GM12878 (cell line): Measurements from ENCODE around the gene SAPCD2. TPM values are rescaled to one million over a fixed set of nuclear protein-coding genes. Genes with fewer than 3 reads are reported as not detected.
A peak's percentile ranks its signal among the peaks of the same experiment; 100 is the strongest.

Source experiments
- ATAC-seq: fragments of 200-7000 bp; cut with Tn5 transposase; 3 replicates; pipeline ENCODE4 v1.9.1; 2020; ENCODE audit warnings: mild to moderate bottlenecking, moderate library complexity
- BruUV-seq: library from RNA; stranded (reverse); fragments of 400-500 nt; replicated peaks from 2 replicates; lab custom pipeline; 2021; lab: Mats Ljungman, UMichigan
- CTCF ChIA-PET: fragments of 300-600 bp; sonication (Branson Sonifier 250); formaldehyde crosslinking; extraction: SDS; loops from one replicate; lab custom pipeline; 2021; ENCODE audit warnings: inconsistent platforms; lab: Yijun Ruan, JAX
- POLR2A ChIA-PET: fragments of 350-600 bp; formaldehyde crosslinking; extraction: SDS; loops from one replicate; lab custom pipeline; 2021; ENCODE audit warnings: inconsistent platforms; lab: Charles Lee
- RAD21 ChIA-PET: fragments of 300-600 bp; sonication (Branson Sonifier 250); formaldehyde crosslinking; loops from one replicate; lab custom pipeline; 2023; ENCODE audit warnings: antibody characterized with exemption; ENCODE audit not compliant: unreplicated experiment; lab: Charles Lee
- SMC1A ChIA-PET: fragments of 300-600 bp; sonication (Branson Sonifier 250); formaldehyde crosslinking; loops from one replicate; lab custom pipeline; 2023; ENCODE audit not compliant: unreplicated experiment, uncharacterized antibody; lab: Charles Lee
- DNase-seq: peaks from one replicate; pipeline ENCODE4 v3.0.0-alpha.2; 2011; ENCODE audit warnings: low read depth, low spot score
- FAIRE-seq: peaks from 3 replicates; lab custom pipeline; 2011; peaks lifted over from hg19 to GRCh38; lab: Jason Lieb, UNC
- H2AFZ ChIP-seq: 2 replicates; pipeline ENCODE4 v1.6.0; 2011; ENCODE audit warnings: low read depth, low read length, control low read depth; ENCODE audit not compliant: control insufficient read depth
- H3K27ac ChIP-seq: 2 replicates; pipeline ENCODE4 v1.5.1; 2011; ENCODE audit warnings: control low read depth; ENCODE audit not compliant: control insufficient read depth, insufficient read depth
- H3K27me3 ChIP-seq, 2 experiments: replicated peaks in 1 of 2; 2 replicates each; pipeline versions ENCODE4 v1.6.0 to v1.6.1; 2011; ENCODE audit warnings: low read length in 1 of 2; ENCODE audit not compliant: control insufficient read depth in 2 of 2, insufficient read depth in 2 of 2
- H3K36me3 ChIP-seq, 2 experiments: 2 replicates each; pipeline ENCODE4 v1.5.1; 2011; ENCODE audit warnings: low read length in 1 of 2; ENCODE audit not compliant: control insufficient read depth in 2 of 2, insufficient read depth in 2 of 2
- H3K4me1 ChIP-seq: 2 replicates; pipeline ENCODE4 v1.6.1; 2011; ENCODE audit warnings: mild to moderate bottlenecking, low read length, moderate library complexity, mixed read lengths; ENCODE audit not compliant: control insufficient read depth, insufficient read depth
- H3K4me2 ChIP-seq: 2 replicates; pipeline ENCODE4 v1.6.0; 2011; ENCODE audit warnings: control low read depth; ENCODE audit not compliant: control insufficient read depth, insufficient read depth
- H3K4me3 ChIP-seq: fragments of 200-600 bp; sonication (generic); 2 replicates; pipeline ENCODE4 v1.5.1; 2016
- H3K79me2 ChIP-seq: 2 replicates; pipeline ENCODE4 v1.6.0; 2011; ENCODE audit warnings: low read length; ENCODE audit not compliant: control insufficient read depth, insufficient read depth
- H3K9ac ChIP-seq: 2 replicates; pipeline ENCODE4 v1.8.0; 2011; ENCODE audit warnings: low read length, control low read depth, mixed read lengths; ENCODE audit not compliant: control insufficient read depth, insufficient read depth
- H3K9me3 ChIP-seq: replicated peaks from 3 replicates; pipeline ENCODE4 v1.5.1; 2011; ENCODE audit warnings: mild to moderate bottlenecking, low read length; ENCODE audit not compliant: control insufficient read depth, insufficient read depth
- H4K20me1 ChIP-seq: 2 replicates; pipeline ENCODE4 v1.6.0; 2011; ENCODE audit not compliant: control insufficient read depth, insufficient read depth
- BACH1 ChIP-seq: fragments of 450-650 bp; IDR thresholded peaks from 2 replicates; pipeline ENCODE4 v1.6.1; 2017; ENCODE audit warnings: mild to moderate bottlenecking, borderline replicate concordance
- BHLHE40 ChIP-seq, 2 experiments: fragments of 450-650 bp in 1 of 2; IDR thresholded peaks; 2 replicates each; pipeline ENCODE4 v1.6.1; 2011 to 2017; ENCODE audit warnings: low read depth in 2 of 2, borderline replicate concordance in 1 of 2, improper control_type of control experiment in 1 of 2, low read length in 1 of 2, mild to moderate bottlenecking in 1 of 2
- NFYA ChIP-seq: IDR thresholded peaks from 2 replicates; pipeline ENCODE4 v1.6.1; 2011; ENCODE audit warnings: low read depth, mild to moderate bottlenecking, low read length, improper control_type of control experiment, borderline replicate concordance
- RAD21 ChIP-seq: IDR thresholded peaks from 2 replicates; pipeline ENCODE4 v1.6.1; 2011; ENCODE audit warnings: mild to moderate bottlenecking, low read depth, low read length, moderate library complexity; ENCODE audit not compliant: insufficient read depth
- RFX5 ChIP-seq: IDR thresholded peaks from 2 replicates; pipeline ENCODE4 v1.6.1; 2011; ENCODE audit warnings: low read depth, low read length, improper control_type of control experiment
- SMC3 ChIP-seq: IDR thresholded peaks from 2 replicates; pipeline ENCODE4 v1.6.1; 2011; ENCODE audit warnings: low read length, improper control_type of control experiment, borderline replicate concordance
- SUZ12 ChIP-seq: fragments of 200-600 bp; sonication (generic); IDR thresholded peaks from one replicate; pipeline ENCODE4 v1.6.1; 2018; ENCODE audit warnings: antibody characterized with exemption, mild to moderate bottlenecking; ENCODE audit not compliant: unreplicated experiment
- TCF12 ChIP-seq: IDR thresholded peaks from 2 replicates; pipeline ENCODE4 v1.6.1; 2011; ENCODE audit warnings: low read depth, mild to moderate bottlenecking, low read length
- WGBS: methylation state at CpG from one replicate; pipeline ENCODE4 v1.1.6; 2016; ENCODE audit warnings: low lambda C conversion rate; ENCODE audit not compliant: insufficient replicate concordance, insufficient coverage; ENCODE audit errors: missing lambda C conversion rate; 5-methylcytosine and 5-hydroxymethylcytosine counted together
- in situ Hi-C: fragments of 300-500 bp; cut with MboI; formaldehyde crosslinking; loops from 9 replicates; pipeline ENCODE4 v1.14.3; 2018; ENCODE audit warnings: mixed read lengths
- intact Hi-C: fragments of 100-400 bp; cut with micrococcal nuclease; formaldehyde crosslinking; loops from one replicate; pipeline ENCODE4 v1.14.2; 2022; ENCODE audit not compliant: unreplicated experiment
- polyA plus RNA-seq, 11 experiments: library from polyadenylated mRNA; depleted of rRNA in 4 of 11; unstranded in 6 of 11; stranded (reverse) in 5 of 11; fragments of >200 nt; fragmentation: Nextera tagmentation in 4 of 11; fragmentation: Illumina TruSeq in 1 of 11; extraction: Ambion mirVana in 4 of 11; extraction: Trizol in 1 of 11; gene quantifications; 1 replicate in 1 of 11; 2 replicates in 10 of 11; pipeline versions ENCODE4 v1.2.1 to v1.2.3, GENCODE V29; 2011 to 2016; ENCODE audit warnings: inconsistent platforms in 2 of 11, missing spikeins in 2 of 11, low read depth in 1 of 11
- total RNA-seq, 4 experiments: library from RNA; depleted of rRNA in 3 of 4; stranded (reverse); fragments of >200 nt in 3 of 4; fragmentation: Illumina TruSeq in 1 of 4; extraction: Trizol in 1 of 4; gene quantifications; 2 replicates each; pipeline versions ENCODE4 v1.2.1 to v1.2.3, GENCODE V29; 2013 to 2021

Gene SAPCD2
- total and polyA plus RNA-seq, 10 of the 15 experiments (the other 5 are each of a cell fraction or from before 2014, with no cell fraction given) = 1.6 to 35.2 (median 7.2) TPM

DNA sequence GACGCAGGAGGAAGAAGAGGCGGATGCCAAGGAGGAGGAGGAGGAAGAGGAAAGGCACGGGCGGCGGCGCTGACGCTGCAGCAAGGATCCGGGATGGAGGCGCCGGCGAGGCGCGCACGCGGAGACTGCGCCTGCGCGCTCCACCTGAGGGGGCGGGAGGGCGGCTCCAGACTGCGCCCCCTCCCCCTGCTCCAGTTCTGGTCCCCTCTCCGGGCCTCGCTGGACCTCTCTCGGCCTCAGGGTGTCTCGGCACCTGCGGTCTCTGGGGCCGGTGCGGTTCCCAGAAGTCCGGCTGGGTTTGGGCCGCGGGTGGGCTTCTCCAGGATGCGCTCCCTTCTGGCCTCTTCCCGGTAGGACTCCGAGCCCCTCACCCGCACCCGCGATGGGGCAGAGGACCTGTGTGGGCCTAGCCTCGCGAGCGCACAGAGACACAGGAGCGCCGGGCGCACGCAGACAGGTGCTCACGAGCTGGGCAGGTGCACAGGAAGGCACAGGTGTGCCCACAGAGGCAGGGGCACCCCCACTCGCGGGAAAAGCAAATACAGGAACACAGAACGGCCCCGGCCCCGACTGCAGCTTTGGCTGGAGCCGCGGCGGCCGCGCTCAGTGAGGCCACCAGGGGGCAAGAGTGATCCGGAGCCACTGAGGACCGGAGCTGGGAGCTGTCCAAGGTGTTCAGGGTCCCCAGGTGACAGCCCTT, 24.1 kb downstream of the SAPCD2 start, which contains the start of gene NPDC1 (continued):
- TF ChIP-seq BACH1 = no peak
- peak in 1 of 2 experiments; percentile 12; a peak in 1 of 4 replicates for TF ChIP-seq BHLHE40 (IDR thresholded peaks at IDR 0.05; ENCODE audit: borderline replicate concordance in 1 of 2, low read depth in 2 of 2, low read length in 1 of 2)
- TF ChIP-seq NFYA = no peak
- TF ChIP-seq RAD21 = peak; percentile 63
- peak; percentile 75 for TF ChIP-seq SMC3
- peak; percentile 46; the same call in 1 of the 2 replicates for TF ChIP-seq TCF12
- TF ChIP-seq, all 136 proteins: peak for 12

- peak; percentile 36 for TF ChIP-seq SUZ12
- no peak for TF ChIP-seq RFX5
- in situ Hi-C loops = no loop called here
- Histone ChIP-seq H3K79me2 (no peaks in the 10 kb centered on the region), H3K9me3 (no peaks in the 10 kb centered on the region), H3K4me1 (no peaks in the 10 kb centered on the region), H3K9ac (no peak overlapping the region), H3K27me3 (peaks cover 12 to 18% of the 10 kb centered on the region in 2 experiments; a peak in 3 of 4 replicates), H3K4me3 (no peak overlapping the region), H3K27ac (no peak overlapping the region), H3K36me3 (no peaks in the 10 kb centered on the region), H3K4me2 (no peak overlapping the region), H4K20me1 (no peaks in the 10 kb centered on the region), H2AFZ (no peak overlapping the region)
- ChIA-PET SMC1A (no interaction called here), CTCF (interaction anchor here (0.6 to 1.6 kb wide), 2 partner anchors 10 to 237 kb away, joined by 3 to 9 read pairs; no protein-coding TSS in a partner anchor), RAD21 (no interaction called here), POLR2A (no interaction called here)
- no peak for DNase-seq
- WGBS = 5% methylated on average over 75 of the region's 96 CpGs
- FAIRE-seq = no peak
- ATAC-seq = no peak
- intact Hi-C loops = loop anchor here (10.0 kb wide), 1 partner anchor 179 kb away; the partner anchor contains the start of genes CYSRT1, RNF208 and RNF224
- BruUV-seq = no TSS peak
These were observed 24.9 kb downstream of the SAPCD2 start for GRCh38 chr9:137045294-137046087.
